ENCODE results near the gene SYT6.

- no peak for TF ChIP-seq CTCF (conservative IDR thresholded peaks at IDR 0.05; ENCODE audit: low read length)
- no peak for TF ChIP-seq EZH2phosphoT487 (IDR thresholded peaks at IDR 0.05; ENCODE audit: borderline replicate concordance, low read depth, low read length)
Measured at GRCh38 chr1:114126261-114127095, 27.2 kb downstream of the SYT6 start.

Data from OCI-LY7 (cell line).